Forelimb muscle (tissue), 1 donor: ENCODE results near the gene PTRH2. TPM values are rescaled to one million over a fixed set of nuclear protein-coding genes. Genes with fewer than 3 reads are reported as not detected.
"Not testable (repeated sequence)": the region's sequence is repeated elsewhere in the genome, so short reads cannot be mapped to it uniquely, and the experiment has no call there.

Source experiments
- DNase-seq: peaks from one replicate; pipeline ENCODE4 v3.0.0-alpha.2; 2013; ENCODE audit warnings: low read depth
- polyA plus RNA-seq: library from polyadenylated mRNA; unstranded; fragments of 120-200 nt; gene quantifications from one replicate; pipeline ENCODE4 v1.2.1, GENCODE V29; 2013; ENCODE audit not compliant: insufficient read length

The PTRH2 gene
- 13.6 TPM for polyA plus RNA-seq

DNA sequence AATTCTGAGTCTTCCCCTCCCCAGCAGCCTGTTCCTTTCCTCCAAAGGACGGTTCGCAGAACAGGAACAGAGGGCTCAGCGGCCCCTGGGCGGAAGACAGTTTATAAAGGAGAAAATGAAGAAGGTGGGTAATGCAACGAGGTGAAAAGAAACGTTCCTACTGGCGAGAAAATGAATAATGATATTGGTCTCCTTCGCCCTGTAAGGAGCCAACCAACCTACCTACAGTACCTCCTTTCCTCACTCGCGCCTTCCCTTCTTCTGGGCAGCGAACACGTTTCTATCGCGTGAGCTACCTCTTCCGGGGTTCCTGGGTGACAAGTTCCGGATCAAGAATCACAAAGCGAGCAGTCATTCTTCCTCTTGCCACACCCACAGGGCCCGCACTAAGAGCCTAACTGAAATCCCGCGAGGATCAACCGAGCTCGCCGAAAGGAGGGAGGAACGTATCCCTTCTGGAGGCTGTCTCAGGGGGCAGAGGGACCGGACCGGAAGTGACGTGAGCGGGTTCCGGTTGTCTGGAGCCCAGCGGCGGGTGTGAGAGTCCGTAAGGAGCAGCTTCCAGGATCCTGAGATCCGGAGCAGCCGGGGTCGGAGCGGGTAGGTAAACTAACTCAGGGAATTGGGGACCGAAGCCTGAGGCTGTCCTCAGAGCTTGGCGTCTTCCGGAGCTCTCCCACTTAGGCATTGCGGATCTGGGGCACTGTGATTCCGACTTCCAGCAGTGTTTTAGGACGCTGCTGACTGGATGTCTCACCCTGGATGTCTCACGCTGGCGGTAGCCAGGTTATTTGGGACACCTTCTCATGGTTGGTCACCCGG lies at the start of gene PTRH2, which contains the start of gene VMP1:
Gene PTRH2, minus strand, starts transcription at position 282 of the 822 bp plus-strand sequence. CDS start 9,452 bp downstream, outside the sequence.
Gene VMP1, plus strand, starts transcription at position 506 of the 822 bp plus-strand sequence. CDS start 23,793 bp downstream, outside the sequence.
- peak; percentile 96 for DNase-seq

DNA sequence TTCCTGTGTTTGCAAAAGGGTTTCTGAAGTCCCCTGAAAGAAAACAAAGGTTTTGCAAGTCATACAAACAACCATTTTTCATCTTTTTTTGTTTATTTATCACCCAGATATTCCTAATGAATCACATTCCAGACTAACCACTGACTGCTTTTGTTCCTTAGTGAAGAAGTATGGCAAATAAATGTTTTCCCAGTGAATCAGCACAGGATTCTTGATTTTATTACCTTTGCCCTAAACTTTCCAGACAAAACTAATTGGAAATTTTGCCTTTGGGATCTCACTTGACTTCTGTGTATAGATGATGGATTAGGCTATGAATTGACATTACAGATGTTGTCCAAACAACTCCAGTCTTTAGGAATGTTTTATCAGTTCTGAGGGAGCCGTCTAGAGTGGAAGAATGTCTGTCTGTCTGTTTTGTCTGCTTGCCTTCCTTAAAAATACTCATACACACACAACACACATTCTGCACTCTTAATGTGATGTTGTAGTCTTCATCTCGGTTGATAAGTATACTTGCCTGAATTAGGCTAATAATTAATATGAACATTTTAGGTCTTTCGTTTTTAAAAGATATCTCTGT lies 49.1 kb upstream of the PTRH2 start:
- DNase-seq, result no peak

DNA sequence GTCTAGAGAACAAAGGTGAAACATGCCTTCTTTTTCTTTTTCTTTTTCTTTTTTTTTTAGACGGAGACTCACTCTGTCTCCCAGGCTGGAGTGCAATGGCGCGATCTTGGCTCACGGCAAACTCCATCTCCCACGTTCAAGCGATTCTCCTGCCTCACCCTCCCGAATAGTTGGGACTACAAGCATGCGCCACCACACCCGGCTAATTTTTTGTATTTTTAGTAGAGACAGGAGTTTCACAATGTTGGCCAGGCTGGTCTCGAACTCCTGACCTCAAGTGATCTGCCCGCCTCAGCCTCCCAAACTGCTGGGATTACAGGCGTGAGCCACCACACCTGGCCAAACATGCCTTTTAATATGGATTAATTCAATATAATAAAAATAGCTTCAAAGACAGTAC lies 47.8 kb upstream of the PTRH2 start:
- not testable (repeated sequence) for DNase-seq

- DNase-seq, result no peak
Observed at GRCh38 chr17:59754552-59754951, 47.3 kb upstream of the PTRH2 start.

DNA sequence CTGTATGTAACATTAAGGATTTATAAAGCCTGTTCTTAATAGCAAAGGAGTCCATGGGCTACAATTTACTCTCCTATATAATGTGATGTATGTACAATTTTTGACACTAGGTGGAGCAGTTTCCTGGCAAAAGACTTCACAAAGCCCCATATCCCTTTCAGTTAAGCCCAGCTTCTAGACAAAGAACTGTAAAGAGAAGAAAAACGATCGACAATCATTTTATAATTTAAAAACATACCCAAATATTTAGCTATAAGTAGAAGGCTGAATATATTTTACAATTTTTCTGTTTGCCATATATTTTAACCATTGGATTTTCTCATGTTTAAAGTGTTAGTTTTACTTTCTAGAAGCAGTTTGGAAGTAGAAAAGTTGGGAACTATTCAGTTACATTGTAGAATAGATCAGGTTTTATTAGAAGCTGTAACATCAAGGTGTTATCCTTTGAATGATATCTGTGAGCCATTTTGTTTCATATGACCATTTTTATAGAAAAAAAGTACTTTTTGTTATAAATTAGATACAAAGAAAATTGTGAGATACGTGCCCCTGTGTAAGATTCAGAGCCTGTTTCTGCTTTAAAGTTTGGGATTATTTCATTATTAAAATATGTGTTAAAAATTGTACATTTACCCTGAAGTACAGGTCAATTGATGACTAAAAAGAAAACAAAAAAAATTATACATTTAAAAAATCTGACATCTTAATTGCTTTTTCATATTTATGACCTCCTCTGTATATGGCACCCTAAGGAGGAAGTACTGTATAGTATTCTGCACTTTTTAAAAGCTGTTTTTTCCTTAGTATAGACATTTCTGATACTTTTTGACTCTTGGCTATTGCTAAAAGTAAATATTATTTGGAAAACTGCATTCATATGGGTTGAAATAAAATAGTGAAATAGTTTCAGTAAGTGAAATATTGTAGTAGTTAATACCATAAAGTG lies 46.6 kb upstream of the PTRH2 start:
- DNase-seq, result peak; percentile 88

DNA sequence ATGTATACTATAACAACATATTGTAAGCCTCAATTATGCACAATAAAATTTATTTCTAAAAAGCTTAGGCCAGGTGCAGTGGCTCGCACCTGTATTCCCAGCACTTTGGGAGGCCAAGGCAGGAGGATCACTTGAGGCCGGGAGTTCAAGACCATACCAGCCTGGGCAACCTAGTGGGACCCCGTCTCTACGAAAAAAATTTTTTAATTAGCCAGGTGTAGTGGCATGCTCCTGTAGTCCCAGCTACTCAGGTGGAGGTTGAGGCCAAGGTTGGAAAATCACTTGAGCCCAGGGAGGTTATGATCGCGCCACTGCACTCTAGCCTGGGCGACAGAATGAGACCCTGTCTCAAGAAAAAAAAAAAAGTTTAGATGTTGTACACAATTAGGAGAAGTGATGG lies 45.7 kb upstream of the PTRH2 start:
- no peak for DNase-seq

GRCh38 chr17:59752446-59752845 lies 45.2 kb upstream of the PTRH2 start:
- DNase-seq, result no peak

- DNase-seq, result no peak
Observed at GRCh38 chr17:59751955-59752413, 44.8 kb upstream of the PTRH2 start.

- DNase-seq, result no peak
Observed at GRCh38 chr17:59748591-59748990, 41.4 kb upstream of the PTRH2 start.

DNA sequence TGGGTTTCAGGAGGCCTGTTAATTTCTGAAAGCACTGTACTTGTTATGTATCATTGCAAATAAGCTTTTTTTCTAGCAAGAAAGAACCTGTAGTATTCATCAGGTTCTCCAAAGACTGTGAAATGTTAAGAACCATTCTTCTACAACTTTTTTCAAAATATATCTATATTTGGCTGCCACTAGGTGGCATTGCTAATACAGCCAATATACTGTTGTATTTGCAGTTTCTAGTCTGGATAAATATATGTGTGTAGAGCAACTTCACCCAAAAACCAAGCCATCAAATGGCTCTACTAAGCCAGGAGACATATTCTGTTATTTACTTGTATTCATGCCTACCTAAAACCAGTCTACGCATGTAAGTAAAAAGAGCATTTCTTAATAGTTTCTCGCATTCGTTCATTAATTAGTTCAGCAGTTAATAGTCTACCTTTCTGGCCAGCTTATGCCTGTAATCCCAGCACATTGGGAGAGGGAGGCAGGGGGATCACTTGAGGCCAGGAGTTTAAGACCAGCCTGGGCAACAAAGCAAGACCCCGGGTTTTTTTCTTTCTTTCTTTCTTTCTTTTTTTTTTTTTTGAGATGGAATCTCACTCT lies 39.7 kb upstream of the PTRH2 start:
- DNase-seq, result no peak

DNA sequence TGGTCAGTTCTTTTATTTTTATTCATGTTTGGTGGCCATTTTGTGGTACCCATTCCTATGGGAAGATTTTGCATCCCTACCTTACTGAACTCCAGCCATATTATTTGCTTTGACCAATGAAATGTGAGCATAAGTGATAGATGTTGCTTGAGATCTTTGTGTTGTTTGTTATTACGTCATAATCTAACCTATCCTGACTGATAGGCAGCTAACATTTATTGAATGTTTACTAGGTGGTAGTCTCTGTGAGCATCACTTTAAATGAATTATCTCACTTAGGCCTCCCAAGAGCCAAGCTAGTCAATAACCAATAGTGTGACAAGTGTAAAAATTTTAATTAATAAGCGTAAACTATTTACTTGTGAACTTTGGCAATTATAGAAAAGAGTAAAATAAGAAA lies 37.8 kb upstream of the PTRH2 start:
- no peak for DNase-seq

DNA sequence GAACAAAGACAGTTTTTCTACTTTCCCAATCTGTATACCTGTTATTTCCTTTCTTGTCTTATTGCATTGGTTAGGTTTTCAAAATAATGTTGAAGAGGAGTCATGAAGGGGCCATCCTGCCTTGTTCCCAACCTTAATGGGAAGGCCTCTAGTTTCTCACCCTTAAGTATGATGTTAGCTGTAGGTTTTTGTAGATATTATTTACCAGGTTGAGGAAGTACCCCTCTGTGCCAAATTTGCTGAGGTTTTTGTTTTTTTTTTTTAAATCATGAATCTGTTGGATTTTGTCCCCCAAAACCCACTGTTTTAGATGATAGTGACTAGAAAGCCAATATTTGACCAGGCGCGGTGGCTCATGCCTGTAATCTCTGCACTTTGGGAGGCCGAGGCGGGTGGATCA lies 36.6 kb upstream of the PTRH2 start:
- no peak for DNase-seq

DNA sequence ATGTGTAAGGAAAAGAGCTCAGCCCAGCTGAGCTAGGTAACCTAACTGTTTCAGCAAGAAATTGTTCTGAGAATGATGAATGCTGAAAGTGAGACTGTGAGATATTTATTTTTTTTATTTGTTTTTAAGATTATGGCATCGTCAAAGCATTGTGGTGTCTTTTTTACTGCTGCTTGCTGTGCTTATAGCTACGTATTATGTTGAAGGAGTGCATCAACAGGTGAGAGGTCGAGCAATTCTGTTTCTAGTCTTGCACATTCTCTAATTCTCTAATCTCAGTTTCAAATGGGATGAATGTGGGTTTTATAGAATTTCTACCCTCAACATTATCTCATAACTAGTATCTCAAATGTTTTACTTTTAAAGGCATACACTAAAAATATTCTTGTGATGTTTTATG lies 30.1 kb upstream of the PTRH2 start:
- no peak for DNase-seq

- DNase-seq, result no peak
Observed at GRCh38 chr17:59734226-59734625, 27.0 kb upstream of the PTRH2 start.

DNA sequence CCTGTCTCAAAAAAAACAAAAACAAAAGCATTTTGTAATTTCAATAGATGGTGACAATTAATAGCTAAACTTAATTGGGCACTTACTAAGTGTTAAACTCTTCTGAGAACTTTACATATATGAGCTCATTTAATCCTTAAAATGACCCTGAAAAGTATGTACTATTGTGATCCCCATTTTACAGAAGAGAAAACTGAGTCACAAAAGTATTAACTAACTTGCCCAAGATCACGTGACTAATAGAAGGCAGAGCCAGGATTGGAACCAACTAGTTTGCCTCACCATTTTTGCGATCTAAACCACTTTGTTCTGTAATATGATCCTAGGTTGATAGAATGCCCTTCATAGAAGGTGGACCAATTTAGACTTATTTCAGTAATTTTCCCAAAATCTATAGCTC lies 26.5 kb upstream of the PTRH2 start:
- no peak for DNase-seq

GRCh38 chr17:59730268-59730834 lies 23.1 kb upstream of the PTRH2 start:
- no peak for DNase-seq

GRCh38 chr17:59727817-59728533 lies 20.7 kb upstream of the PTRH2 start:
- DNase-seq, result no peak

GRCh38 chr17:59725691-59726090 lies 18.5 kb upstream of the PTRH2 start:
- no peak for DNase-seq

DNA sequence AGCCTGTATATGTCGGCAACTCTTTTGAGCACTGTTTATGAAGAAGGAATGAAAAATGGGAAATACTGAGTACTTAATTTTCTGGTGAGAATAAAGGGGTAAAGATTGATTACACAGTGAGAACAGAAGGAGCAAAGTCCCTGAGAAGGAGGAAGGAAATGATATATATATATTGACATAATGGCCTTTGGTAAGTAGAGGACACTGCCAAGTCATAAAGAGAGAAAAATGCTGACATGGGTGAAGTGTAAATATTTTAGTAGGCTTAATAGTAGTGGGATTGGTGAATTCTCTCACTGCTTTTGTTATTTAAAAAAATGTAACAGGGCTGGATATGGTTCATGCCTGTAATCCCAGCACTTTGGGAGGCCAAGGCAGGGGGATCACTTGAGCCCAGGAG lies 16.4 kb upstream of the PTRH2 start:
- no peak for DNase-seq

DNA sequence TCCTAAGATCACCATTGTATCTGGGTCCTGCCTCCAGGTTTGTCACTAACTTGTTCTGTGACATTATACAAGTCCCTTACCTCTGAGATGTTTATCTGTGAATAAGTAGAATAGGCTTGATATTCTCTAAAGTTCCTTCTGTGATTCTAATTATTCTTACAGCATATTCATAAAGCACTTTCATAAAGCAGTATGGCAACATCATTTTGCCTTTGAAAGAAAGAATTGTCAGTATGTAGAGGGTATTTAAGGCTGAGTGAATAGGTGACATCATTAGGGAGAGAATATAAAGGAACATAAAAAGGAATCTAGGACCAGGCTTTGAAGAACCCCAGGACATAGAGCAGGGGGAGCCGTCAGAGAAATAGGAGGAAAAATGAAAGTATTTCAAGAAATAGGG lies 15.8 kb upstream of the PTRH2 start:
- no peak for DNase-seq

DNA sequence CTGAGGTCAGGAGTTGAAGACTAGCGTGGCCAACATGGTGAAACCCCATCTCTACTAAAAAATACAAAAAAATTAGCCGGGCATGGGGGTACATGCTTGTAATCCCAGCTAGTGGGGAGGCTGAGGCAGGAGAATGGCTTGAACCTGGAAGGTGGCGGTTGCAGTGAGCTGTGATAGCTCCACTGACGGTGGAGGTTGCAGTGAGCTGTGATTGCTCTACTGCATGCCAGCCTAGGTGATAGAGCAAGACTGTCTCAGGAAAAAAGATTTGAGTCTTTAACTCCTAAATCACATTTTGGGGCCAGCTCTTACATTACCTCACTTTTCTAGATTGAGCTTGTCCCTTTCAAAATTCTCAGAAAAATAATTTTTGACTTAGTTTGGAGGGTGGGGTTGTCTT lies 15.4 kb upstream of the PTRH2 start:
- no peak for DNase-seq
